DMS79 (cell line): ENCODE results near the gene TTN.
"Not testable (repeated sequence)": the region's sequence is repeated elsewhere in the genome, so short reads cannot be mapped to it uniquely, and the experiment has no call there.

Source experiments
- DNase-seq: peaks from one replicate; lab custom pipeline; 2025; lab: John Stamatoyannopoulos, UW

Gene TTN

DNA sequence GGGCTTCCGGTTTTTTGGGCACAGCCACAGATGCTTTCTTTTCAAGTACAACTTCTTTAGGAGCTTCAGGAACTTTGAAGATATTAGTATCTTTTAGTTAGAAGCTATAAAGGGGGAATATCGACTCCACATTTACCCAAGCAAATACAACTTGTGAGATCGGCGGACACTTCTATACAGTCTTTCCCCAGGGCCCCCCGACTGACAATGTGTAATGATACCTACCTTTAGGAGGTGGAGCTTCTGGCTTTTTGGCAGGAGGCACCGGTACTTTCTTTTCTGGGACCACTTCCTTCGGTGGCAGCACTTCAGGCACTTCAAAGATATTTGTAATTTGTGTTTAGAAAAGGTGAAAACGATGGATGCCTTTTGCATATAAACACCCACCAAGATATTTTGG, 148.7 kb downstream of the TTN start:
- not testable (repeated sequence) for DNase-seq

DNA sequence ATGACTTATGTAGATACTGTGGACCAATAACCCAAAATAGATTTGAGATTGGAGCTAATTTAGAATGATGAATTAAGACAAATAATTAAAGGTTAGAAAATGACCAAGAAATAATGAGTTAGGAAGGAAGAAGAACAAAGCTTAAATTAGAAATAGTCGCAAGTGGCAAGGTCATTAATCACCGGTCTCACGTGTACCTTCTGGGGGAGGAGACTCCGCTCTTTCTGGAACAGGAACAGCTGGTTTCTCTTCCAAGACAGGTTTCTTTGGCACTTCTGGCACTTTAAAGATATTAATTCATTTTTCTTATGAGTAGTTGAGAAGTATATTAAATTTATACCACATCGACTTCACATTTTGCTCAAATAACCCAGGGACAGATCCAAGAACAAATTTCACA, 156.7 kb downstream of the TTN start:
- DNase-seq = no peak

DNA sequence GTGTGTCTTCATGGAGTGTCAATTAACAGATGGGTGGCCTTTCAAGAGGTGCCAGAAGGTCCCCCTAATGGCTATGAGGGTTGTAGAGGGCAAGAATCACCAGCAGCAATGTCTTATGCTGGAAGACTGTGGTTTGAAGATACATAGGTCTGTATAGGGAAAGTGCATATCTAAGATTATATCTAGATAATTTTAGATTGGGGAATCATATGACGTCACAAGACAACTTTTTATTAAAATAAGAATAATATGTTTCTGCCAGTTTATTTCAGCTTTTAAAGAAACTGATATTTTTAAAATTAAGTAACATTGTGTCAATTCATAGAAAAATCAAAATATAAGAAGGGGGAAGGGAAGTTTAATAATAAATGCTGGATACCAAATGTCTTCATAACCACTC, 162.3 kb downstream of the TTN start:
- DNase-seq = no peak

DNA sequence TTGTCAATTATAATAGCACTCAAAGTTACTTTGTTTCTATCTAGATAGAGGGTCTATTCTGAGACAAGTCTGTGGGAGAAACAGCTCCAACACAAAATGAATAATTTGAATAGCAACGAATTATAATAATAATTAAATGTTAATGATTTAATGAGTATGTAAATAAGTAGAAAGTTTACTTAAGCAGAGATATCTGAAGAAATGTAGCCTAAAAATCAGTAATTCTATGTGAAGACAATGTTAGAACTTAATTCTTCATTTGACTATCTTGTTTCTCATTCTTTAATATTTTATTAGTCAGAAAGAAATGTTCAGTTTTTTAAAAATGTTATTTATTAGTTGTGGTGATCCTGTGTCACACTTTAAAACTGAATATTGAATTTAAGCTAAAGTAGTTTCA, 165.7 kb downstream of the TTN start:
- DNase-seq = no peak

DNA sequence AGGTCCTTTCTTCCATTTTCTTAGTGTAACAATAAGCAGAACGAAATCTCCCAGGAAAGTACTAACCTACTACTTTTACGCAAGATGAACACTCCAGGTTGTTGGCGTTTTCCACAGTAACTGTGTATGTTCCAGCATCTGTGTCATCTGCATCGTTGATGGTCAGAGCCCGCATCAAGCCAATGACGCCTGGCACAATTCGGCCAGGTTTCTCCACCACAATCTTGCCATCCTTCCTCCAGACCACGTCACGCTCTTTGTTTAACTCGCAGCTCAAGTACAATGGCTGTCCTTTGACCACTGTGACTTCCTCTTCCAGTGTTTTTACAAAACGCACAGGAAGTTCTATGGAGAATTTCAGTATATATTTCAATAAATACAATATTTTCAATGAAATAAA, 171.3 kb downstream of the TTN start:
- no peak for DNase-seq

DNA sequence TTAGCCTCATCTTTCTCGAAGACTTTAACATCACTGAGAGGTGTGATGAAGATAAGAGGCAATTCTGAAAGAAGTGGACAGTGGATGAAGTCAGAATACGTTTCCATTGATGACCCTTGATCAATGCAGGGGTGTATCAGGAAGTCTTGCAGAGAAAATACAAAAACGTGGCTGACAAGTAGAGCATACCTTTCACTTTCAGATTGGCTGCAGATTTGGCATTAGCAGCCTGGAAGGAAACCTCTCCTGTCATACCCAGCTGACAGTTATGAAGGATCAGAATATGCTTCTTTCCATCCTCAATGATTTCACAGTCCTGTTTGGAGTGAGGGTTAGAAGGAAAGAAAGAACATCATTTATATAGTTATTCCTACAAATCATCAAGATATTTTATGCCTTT, 174.5 kb downstream of the TTN start:
- no peak for DNase-seq

DNA sequence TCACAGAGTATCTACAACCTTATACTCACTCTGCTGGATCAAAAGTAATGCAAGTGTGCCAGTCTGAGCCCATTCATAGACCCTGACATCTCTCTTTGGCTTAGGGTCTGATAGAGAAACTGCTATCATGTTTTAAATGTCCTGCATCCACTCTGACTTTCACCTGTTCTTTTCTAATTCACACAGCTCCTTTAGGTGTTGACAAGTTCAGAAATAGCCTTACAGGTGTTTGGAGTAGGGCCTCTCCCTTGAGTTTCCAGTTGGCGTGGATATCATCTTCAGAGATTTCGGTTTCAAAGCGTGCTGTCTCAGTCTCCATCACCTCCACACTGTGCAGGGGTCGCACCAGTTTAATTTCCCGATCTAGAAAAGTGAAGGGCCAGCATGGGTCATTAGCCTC, 176.6 kb downstream of the TTN start:
- no peak for DNase-seq

DNA sequence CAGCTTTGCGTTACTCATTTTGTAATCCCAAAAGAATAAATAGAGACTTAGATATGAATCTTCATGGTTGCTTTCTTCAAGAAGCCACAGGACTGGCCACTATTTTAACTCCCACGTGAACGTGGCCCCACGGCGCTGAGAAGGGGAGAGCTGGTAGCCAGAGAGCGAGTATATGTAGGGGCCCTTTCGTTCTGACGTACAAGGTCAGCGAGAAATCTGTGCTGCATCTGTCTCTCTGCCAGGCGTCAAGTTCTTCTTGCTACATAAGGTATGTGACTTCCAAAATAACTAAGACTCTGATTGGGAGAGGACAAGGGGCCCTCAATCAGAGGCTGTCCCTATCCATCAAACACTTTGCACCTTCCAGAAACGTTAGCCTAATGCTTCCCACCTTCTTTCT, 177.8 kb downstream of the TTN start:
- no peak for DNase-seq

DNA sequence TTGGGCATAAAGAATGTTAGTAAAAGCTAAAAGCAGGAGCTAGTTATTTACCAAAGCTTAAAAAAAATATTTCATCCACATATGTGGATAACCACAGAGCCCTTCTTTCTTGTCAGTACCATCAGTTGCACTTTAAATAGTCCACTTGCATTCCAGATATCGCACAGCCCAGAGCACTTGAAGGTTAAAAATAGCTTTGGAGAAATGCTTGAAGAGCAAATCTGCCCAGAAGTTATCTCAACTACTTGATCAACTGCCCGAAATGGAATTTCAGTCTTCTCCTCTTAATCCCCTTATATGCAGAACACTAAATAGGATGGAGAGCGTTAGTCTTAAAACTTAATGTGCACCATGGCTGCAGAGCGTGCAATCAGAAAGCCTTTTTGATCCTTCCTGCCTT, 178.6 kb downstream of the TTN start:
- DNase-seq = no peak

DNA sequence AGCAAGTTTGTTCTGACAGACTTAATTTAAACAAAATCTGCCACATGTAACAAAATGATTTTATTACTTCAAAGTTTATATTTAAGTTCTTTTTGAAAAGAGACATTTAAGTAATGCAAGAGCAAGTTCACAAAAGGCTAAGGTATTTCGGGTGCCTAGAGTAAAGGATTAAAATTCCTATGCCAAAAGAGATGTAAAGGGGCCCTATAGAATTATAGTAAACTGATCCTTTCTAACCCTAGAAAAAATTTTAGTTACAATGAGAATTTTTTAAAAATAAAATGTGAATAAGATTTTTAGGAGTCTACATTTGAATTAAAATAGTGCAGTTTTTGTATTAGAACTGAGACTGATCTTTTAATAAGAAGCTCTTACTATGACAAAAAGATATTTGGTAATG, 179.8 kb downstream of the TTN start:
- DNase-seq = no peak

DNA sequence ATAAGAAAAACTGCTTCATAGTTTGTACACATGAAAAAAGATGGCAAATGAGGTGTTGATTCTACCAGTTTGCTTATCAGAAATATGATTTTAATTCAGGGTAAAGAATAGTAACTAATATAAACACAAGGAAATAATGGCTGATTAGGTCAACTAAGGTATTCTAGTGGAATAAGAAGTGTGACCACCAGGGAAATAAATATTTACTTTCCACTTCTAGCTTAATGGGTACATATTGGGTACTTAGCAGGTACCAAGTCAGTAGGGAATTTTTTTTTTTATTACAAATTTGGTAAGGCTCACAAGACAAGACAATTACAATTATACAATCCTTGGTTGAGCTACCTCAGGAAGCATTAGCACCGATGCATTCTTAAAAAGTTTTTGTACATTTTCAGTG, 191.3 kb downstream of the TTN start:
- DNase-seq = no peak

DNA sequence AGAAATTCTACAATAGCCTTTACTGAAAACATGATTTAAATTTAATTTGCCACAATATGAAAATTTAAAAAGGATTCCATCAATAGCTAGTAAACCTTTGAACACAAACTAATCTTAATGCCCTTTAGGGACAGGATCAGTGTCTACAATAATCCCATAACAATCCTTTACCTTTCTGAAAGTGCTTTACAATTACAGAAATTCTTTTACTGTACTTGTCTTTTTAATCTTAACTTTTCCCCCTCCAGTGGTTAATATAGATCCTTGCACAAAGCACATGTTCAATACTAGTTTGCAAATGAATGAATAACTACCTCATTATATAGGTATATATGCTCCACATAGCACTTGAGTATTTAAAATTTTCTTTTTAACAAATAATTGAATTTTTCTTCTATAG, 204.3 kb downstream of the TTN start:
- DNase-seq = no peak

DNA sequence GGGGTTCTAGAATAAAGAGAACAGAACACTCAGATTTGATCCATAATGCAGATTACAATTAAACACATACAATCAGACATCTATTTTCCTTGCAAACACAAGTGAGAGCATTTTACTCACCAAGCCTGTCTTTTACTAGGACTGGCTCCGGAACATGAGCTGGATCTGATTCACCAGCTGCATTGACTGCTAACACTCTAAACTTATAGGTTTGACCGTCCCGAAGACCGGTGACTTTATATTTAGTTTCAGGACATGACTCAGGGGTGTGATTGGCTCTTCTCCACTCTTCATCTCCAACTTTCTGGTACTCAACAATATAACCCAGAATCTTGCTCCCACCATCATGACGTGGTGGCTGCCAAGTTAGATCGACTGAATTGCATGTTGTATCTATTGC, 214.6 kb downstream of the TTN start:
- DNase-seq = no peak

DNA sequence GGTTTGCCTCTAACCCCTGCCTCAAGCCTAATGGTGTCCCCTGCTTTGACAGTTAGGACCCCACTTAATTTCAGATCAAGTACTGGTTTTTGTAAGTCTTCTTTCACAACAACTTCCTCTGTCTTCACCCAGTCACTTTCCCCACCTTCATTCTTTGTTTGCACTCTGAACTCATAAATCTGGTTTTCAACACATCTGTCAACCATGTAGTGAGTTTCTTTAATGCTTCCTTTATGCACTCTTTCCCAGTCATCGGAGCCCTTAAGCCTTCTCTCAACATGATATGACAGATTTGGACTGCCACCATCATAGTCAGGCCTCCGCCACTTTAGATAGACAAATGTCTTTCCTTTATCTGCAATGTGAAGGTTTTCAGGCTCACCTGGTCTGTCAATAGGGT, 217.9 kb downstream of the TTN start:
- DNase-seq = no peak

DNA sequence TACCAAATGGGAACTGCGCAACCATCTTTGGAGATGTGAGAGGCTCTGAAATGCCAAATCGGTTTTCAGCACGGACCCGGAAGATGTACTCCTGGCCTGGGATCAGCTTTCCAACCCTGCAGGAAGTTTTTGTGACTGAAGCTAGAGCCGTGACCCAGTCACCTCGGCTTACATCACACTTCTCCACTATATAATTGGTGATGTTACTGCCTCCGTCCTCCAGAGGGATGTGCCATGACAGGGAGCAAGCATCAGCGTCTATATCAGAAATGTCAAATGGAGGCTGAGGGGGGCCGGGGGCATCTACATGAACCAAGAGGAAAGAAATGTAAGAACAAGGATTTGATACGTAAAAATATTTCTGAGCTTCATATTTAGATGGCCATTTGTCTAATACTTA, 222.6 kb downstream of the TTN start:
- no peak for DNase-seq

DNA sequence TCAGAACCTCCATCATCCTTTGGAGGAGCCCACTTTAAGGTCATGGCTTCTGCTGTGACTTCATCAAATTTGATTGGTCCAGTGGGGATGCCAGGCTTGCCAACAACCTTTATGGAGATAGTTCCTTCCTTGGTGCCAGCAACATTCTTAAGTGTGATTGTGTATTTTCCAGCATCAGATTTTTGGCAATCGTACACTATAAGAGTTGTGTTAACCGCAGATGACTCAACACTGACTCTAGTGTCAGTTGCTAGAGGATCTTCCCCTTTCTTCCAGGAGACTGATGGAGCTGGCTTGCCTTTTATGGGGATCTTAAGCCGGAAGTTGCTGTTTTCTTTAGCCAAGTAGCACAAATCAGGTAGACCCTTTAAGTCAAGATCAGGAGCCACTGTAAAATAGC, 228.2 kb downstream of the TTN start:
- DNase-seq = no peak

DNA sequence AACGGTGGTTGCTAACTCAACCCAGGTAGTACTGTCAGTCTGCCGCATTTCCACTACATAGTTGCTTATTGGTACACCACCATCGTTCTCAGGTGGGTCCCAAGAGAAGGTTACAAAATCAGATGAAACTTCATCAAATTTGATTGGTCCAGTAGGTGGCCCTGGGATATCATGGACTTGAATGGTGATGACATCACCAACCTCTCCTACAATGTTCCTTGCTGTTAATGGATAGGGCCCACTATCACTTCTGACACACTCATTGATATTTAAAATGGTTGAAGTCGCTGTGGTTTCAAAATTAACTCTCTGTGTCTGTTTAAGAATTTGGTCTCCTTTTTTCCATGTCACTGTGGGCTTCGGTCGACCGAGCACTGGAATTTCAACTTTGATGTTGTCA, 232.4 kb downstream of the TTN start:
- DNase-seq = no peak

DNA sequence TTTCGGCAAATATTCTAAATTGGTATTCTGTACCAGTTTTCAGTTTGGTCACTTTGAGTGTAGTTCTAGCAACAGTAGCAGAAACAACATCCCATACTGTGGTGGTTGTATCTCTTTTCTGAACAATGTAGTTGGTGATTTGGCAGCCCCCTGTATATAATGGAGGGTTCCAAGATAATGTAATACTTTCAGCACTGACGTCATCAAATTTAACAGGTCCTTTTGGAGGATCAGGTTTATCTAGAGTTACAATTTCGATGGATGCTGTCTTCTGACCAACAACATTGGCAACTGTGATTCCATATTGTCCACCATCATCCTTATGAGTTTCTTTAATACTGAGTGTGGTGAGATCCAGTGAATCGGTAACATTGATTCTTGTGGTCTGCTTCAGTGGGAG, 239.0 kb downstream of the TTN start:
- no peak for DNase-seq

DNA sequence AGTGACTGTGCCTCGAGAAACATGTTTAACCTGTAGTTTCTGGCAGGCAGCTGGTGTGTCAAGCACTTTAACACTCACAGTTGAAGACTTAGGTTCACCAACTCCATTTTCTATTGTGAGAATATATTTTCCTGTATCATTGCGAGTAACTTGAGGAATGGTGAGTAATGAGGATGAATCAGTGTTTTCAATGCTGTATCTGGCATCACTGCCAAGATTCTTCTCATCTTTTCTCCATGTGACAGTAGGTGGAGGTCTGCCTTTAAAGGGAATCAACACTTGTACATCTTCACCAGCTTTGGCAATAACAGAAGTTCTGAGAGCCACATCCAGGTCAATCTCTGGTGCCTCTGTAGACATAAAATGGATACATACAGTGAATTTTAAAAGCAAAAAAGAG, 254.2 kb downstream of the TTN start:
- DNase-seq = no peak

DNA sequence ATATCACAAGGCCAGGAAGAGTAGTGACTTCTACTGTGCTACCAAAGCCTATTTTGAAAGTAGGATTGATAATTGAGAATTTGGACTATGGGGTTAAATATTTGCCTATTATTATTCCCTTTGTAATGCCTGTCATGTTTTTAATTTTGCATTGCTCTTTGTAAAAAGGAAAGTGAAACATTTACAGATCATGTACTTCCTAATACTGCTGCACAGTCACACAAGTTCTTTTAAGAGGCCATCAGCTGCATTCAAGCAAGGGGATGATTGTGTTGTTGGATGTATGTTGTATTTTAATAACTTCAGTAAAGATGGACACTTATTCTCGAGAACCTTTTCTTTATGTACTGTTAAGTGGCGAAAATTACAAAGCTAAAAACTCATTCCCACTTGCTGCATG, 256.9 kb downstream of the TTN start:
- no peak for DNase-seq

DNA sequence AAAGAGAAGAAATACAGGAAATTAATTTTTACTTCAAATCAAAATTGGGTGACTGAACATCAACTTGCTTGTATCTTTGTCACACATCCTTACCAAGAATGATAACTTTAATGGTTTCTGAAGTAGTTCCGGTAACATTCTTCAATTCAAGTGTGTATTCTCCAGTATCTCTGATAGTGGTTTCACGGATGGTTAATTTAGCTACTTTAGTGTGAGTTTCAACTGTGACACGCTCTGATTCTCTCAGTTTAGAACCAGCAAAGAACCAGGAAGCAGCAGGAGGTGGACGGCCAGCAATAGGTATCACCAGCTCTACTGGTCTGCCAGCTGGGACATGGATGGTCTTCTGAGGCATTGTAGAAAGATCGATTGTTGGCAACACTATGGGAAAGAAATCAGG, 264.7 kb downstream of the TTN start:
- peak; percentile 79 for DNase-seq

DNA sequence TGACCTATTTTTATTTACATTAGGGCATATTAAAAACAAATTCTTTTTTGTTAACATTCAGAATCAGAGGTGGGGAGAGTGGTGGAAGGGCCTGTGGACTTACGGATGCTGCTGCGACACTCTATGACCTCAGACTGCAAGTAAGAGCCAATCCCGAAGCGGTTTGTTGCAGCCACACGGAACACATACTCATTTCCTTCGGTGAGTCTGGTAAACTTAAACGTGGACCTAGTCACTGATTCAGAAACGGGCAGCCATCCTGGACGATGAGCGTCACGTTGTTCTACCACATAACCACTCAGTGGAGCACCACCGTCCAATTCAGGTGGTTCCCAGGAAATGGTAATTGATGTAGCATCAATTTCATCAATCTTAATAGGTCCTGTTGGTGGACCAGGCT, 265.1 kb downstream of the TTN start:
- DNase-seq = no peak

DNA sequence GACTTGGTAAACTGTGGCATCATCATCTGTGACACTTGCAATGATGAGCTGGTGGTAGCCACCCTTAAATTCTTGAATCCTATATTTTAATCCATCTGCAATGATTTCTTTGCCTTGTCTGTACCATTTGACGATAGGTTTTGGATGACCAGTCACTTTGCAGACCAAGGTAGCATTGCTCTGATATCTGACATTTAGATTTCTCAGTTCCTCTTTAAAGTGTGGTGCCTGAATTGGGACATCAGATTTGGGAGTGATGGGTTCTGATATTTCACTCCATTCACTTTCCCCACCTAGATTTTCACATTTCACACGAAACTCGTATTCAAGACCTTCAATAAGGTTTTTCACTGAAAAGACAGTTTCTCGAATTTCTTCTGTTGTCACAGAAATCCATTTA, 271.2 kb downstream of the TTN start:
- DNase-seq = no peak

DNA sequence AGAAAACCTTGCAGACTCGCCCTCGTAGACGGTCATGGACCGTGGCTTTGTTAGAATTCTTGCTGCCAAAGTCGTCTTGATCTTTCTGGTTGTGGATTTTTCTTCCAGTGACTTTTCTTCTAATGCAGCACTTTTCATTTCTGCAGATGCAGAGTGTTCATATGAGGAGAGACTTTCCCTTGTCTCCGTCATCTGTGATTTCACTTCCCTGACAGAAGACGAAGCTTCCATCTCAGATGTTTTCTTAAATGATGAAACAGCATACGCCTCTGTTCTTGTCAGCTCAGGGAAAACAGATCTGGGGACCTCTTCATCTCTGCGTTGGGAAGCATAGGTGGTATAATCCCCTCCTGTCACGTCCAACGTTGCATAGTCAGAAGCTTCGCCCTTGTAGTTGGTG, 276.1 kb downstream of the TTN start:
- DNase-seq = no peak

DNA sequence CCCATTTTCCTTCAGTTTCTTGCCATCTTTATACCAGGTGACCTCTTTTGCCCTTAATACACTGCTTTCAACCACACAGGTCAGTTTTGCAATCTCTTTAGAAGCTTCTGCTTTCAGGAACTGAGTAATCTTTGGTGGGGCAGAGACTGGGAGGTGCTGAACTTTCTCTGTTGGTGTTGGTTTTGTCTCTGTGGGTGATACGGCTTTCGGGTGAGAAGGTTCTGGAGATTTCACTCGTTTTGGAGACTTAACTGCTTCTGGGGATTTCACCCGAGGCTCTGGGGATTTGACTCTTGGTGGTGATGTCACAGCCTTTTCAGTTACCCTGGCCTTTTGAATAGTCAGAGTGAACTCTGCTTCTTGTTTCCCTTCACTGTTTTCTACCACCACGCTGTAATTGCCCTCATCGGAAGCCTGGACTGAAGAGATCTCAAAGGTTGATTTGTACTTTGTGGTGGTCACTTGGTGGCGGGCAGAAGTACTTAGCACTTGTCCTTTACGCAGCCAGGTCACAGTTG, 276.5 kb downstream of the TTN start:
- no peak for DNase-seq
